22Rv1 (cell line): ENCODE data around the gene BHMT.

Experiments
- H3K27ac ChIP-seq: fragments of 450-650 bp; 2 replicates; pipeline ENCODE4 v1.5.1; 2017
- CTCF ChIP-seq: fragments of 450-650 bp; IDR thresholded peaks from 2 replicates; pipeline ENCODE4 v1.5.1; 2017; ENCODE audit warnings: mild to moderate bottlenecking
- ZFX ChIP-seq: fragments of 450-650 bp; IDR thresholded peaks from 2 replicates; pipeline ENCODE4 v1.6.1; 2017; ENCODE audit warnings: antibody characterized with exemption, borderline replicate concordance

BHMT gene

GRCh38 chr5:79107020-79107796 lies 4.4 kb upstream of the BHMT start:
- no peak for TF ChIP-seq ZFX
- TF ChIP-seq CTCF = no peak
- H3K27ac ChIP-seq = no peak overlapping the region

GRCh38 chr5:79108086-79108485 lies 3.5 kb upstream of the BHMT start:
- no peak overlapping the region for H3K27ac ChIP-seq
- TF ChIP-seq CTCF (no peak), ZFX (no peak)

- no peak overlapping the region for H3K27ac ChIP-seq
- no peak for TF ChIP-seq CTCF
- TF ChIP-seq ZFX = no peak
Observed at GRCh38 chr5:79108792-79109191, 2.8 kb upstream of the BHMT start.

- H3K27ac ChIP-seq = no peak overlapping the region
- TF ChIP-seq ZFX (no peak), CTCF (peak; percentile 72)
Observed at GRCh38 chr5:79109527-79110492, 1.8 kb upstream of the BHMT start.

GRCh38 chr5:79111960-79112702 lies 522 bp downstream of the BHMT start:
- no peak overlapping the region for H3K27ac ChIP-seq
- no peak for TF ChIP-seq ZFX
- TF ChIP-seq CTCF = no peak

GRCh38 chr5:79112703-79113058 lies 1.1 kb downstream of the BHMT start:
- TF ChIP-seq CTCF (no peak), ZFX (no peak)
- H3K27ac ChIP-seq = no peak overlapping the region

GRCh38 chr5:79119486-79119885 lies 7.9 kb downstream of the BHMT start:
- no peak for TF ChIP-seq CTCF
- no peak for TF ChIP-seq ZFX
- H3K27ac ChIP-seq = no peak overlapping the region
